Stimulated activated CD8-positive, alpha-beta memory T cell treated with anti-CD3 and anti-CD28 coated beads, Interleukin-7, amount 100 ng/mL, for 1 hour (primary cell): Measurements from ENCODE around the gene KLF15.

Source experiments
- DNase-seq, 2 donors: peaks; one replicate each; pipeline ENCODE4 v3.0.0-alpha.2; 2020; ENCODE audit warnings: low read depth in 2 of 2

The KLF15 gene

DNA sequence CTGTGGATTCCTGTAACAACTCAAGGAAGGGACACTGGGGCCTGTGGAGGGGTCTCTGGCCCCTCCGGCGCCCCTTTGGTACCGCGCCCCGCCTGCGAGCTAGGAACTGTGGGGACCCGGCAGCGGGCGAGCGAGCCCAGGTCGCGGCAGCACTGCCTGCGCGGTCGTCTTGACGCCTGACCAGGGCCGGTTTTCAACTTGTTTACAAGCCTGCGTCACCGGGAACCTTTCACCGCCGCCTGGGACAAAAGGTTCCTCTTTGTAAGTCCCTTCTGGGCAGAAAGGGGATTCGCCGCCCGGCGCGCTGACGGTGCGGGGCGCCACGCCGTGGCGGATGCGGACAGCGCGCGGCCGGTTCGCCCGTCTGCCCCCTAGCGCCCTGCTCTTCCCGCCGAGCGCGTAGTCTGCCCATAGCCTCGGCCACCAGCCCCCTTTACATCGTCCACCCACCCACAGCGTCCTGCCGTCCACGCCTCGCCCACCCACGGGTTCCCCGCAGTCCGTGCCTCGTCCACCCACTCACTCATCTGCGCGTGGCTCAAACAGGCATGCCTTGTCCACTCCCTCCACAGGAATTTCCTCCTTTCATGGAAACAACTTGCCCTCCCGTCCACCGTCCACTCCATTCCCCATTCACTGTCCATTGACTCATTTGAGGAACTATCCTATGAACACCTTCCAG, 32.0 kb upstream of the KLF15 start:
- no peak for DNase-seq

DNA sequence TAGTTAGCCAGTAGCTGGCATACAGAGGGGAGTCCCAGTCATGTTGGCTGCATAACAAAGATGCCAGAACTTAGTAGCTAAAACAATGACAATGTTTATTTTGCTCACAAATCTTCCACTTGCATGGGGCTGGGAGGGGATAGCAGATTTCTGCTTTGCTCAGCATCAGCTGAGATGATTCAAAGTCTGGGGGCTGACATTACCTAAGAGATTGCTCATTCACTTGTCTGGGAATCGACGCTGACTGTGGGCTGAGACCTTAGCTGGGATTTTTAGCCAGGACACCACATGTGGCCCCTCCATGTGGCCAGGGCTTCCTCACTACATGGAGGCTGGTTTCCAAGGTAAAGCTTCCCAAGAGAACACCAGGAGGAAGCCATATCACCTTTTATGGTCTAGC, 24.8 kb upstream of the KLF15 start:
- DNase-seq, result no peak

DNA sequence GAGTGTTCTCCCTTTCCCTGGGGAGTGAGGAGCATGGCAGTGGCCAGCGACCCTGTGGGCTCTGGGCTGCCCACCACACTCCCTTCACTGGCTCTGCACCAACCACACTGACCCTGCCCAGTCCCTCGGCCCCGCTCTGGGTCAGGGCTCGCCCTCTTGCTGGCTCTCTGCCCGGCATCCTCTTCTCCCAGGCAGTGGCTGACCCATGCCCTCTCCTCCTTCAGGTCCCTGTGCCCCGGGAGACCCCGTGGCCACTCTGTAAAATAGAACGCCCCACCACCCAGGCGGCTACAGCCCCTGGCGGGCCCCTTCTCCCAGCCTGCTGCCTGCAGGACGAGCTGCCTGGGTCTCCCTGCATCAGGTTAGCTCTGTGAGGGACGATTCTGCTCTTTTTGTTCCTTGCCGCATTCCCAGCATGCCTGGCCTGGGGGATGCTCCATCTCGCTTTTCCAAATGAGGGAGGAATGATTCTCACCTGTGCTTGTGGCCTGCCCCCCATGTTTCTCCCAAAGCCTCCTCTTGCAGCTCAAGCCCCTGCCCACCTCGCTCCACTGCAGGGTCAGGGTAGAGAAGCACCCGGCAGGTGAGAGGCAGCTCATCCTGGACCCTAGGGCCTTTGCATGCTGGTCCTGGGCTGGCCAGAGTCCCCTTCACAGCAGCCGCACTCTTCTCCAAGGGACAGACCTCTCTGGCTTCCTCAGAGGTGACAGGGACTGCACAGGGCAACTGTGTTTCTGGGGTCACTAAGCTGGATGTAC, 23.0 kb upstream of the KLF15 start:
- DNase-seq, result no peak

DNA sequence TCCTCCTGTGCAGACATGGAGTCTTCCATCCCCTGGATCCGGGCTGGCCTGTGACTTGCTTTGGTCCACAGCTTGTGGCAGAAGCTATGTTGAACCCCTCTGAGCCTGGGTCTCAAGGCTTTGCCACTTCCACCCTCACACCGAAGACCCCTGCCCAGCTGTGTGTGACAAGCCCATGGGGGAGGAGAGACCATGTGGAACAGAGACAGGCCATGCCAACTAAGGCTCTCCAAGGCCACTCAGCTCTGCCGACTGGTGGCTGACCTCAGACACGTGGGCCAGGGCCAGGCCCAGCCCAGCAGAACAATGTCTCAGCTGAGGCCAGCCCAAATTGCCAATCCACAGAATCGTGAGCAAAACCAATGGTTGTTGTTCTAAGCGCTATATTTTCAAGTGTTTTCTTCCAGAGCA, 21.1 kb upstream of the KLF15 start:
- DNase-seq, result no peak

DNA sequence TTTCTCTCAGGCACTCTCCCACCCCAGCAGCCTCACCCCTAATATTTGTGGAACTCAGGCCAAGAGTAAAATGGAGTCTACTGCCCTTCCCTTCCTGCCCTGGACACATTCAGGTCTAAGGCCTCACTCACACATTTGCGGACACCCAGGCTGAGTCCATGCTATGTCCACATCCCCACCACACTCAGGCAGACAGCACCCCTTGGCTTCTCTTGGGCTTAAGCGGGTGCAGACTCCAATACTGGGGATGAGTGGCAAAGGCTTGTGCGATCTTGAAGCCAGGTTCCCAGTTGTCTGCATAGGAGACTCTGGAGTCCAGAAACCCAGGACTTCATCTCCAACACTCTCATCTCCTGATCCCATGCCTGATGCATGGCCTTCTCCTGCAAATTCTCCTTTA, 20.0 kb upstream of the KLF15 start:
- DNase-seq, result no peak

DNA sequence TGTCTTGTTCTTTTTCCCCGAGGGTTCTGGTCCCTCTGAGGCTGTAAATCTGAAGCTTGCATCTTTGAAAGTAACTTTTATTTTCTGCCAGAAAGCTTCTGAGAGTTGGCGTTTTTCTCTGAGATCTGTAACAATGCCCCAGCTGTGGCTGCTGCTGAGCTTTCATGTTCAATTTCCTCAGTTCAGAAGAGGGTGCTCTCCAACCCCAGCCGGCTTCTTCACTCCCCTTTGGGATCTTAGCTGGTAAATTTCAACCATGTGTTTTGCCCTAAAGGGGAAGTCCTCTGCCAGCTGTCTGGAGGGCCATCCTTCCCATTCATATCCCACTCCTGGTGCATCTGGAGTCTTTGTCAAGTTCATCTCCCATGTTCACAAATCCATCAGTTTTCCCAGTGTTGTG, 19.2 kb upstream of the KLF15 start:
- DNase-seq, result no peak

DNA sequence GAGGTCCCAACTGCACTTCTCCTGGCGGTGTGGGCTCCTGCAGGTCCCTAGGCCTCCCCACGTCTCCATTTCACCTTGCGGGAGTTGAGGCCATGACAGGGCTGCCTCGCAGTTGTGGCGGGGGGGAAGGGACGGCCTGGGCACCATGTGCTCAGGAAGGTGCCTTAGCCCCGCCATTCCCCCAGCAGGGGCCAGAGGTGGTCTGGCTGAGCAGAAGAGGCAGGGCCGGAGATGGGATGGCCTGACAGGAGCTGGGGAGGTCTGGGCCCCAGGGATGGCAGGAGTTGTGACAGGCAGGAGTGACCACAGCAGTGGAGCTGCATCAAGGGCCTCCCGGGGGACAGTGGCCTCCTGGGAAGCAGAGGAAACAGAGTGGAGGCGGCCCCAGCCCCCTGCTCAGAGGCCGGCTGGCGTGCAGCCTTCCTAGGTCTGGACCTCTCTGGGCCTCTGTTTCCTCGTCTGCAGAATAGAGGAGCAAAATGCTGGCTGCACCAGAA, 18.7 kb upstream of the KLF15 start:
- DNase-seq, result no peak

DNA sequence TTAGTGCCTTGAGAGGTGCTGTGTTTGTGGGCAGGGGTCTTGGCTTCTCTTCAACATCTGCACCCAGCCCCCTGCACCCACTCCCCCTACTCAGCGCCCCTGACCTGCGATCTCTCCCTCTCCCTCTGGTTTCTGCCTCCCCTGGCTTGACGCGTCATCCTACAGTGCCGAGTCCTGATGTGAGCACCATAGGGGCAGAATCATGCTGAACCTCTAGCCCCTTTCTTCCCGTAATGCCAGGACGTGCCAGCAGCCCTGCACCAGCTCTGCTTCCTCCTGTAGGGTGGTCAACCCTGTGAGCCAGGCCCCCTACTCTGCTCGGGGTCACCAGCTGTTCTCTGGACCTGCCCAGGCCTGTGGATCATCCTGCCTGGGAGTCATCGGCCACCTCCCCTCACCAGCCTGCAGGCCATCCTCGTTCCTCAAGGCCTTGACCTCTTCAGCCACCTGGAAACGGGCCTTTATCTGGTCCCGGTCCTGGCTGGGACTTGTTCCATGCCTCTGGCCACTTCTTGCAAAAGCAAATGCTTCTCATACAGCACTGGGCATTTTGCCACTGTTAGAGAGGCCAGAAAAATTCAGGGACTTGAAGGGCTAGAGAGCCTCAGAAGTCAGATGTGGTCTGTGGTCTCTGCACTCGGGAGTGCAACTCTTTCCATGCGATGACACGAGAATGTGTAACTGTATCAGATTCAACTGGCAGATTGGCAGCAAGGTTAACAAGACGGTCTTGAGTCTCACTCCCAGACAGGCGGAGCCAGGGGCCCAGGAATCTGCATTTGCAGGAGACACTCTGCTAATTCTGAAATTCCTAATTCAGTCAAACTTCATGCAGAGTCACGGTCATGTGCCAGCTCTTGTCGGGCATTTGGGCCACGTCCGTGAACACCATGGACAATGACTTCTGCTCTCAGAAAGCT, 16.7 kb upstream of the KLF15 start:
- DNase-seq, result no peak

DNA sequence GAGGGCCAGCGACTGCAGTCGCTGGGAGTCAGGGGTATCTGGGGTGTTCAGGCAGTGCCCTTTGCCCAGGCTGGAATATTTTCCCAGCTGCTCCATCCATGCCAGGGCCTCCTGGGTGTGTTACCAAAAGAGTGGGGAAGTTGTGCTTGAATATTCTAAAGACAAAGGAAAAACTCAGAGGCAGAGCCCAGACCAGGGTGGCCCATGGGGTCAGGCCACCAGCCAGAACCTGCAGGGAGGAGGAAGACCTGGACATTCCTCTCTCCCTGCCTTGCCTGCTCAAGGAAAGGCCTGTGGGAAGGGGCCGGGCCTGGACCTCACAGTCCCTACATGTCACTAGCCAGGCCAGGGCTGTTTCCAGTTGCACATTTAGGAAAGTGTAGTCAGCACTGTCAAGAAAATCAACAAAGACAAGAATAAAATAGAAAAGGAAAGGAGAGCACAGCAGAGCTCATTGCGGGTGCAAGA, 16.0 kb upstream of the KLF15 start:
- DNase-seq, result no peak

DNA sequence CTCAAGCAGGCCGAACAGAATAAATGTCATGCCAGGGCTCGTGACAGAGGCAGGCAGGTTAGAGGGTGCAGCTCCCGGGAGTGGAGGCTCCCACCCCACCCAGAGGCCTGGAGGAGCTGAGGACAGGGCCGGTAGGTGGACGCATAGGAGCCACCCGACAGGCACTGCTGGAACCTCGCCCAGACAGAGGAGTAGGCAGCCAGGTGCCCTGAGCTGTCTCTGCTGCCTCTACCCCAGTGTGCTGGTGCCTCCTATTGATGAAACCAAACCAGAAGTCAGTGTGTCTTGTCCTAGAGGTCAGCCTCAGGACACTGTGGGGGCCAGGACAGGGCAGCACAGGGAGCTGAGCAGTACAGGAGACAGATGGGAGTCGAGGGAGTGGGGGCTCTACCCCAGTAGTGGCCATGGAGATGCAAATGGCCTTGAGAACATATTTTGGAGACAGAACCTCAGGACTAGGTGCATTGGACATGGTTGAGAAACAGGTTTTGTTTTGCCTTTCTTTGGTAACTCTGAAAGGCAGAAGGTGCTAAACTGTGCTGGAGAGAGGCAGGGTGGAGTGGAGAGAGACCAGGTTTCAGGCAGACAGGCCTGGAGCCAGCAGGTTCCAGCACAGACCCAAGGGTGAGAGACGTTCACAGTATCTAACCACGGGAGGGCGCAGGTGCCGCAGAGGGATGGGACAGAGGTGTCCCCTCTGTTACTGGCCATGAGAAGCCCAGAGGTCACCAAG, 15.4 kb upstream of the KLF15 start:
- DNase-seq, result no peak

DNA sequence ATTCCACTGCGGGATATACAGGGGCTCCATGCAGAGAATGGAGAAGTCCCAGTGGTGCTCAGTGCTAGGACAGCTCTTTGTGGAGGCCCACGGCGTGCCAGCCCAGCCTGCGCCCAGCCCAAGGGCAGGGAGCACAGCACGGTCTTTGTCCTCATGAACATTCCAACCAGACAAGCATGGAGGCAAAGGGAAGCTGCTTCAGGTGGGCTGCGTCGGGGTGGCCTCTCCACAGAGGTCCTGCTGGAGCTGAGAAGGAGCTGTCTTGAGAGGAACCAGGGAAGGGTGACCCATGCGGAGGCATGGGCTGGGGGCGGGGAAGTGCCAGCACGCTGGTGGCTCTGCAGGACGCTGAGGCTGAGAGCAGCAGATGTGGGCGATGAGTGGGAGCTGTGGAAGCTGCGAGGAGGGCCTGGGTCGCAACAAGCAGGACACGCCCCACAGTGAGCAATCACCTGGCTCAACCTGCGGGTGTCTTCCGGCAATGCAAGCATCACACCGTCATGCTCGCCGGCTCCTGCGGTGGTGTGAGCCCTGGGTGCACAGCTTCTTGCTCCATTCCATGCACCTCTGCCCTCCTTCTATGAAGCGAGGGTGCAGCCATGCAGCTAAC, 14.0 kb upstream of the KLF15 start:
- no peak for DNase-seq

DNA sequence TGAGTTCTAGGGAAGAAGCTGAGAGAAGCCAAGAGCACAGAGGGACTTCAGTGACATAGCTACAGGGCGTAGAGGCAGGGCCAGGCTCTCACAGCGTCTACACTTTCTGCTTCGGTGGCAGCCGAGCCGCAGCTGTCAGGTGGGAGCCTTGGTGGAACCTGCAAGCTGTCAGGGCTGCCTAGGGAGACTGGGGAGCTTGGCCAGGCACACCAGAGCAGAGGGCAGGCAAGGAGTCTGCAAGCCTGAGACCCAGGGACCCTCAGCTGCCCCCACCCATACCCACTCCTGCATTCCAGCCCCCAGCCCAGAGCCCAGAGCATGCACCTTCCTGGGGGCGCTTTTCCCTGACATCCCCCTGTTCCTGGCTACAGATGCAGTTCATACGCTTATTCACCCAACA, 13.4 kb upstream of the KLF15 start:
- no peak for DNase-seq

DNA sequence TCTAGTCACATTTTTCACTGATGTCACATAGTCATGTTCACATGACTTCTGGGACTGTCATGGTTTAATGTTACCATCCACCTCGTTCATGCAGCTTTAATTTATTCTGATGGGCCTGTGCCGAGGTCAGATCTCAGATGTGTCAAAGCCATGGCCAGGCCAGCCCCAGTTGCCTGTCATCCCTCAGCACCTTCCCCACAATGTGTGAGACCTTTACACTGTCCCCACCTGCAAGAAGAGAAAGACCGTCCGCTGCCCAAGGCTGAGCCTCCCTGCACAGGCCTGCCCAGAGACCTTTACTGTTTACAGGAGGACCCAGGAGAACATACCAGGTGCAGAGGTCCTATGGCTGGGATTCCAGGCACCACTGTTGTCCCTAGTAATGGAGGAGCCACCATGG, 12.8 kb upstream of the KLF15 start:
- DNase-seq, result no peak

DNA sequence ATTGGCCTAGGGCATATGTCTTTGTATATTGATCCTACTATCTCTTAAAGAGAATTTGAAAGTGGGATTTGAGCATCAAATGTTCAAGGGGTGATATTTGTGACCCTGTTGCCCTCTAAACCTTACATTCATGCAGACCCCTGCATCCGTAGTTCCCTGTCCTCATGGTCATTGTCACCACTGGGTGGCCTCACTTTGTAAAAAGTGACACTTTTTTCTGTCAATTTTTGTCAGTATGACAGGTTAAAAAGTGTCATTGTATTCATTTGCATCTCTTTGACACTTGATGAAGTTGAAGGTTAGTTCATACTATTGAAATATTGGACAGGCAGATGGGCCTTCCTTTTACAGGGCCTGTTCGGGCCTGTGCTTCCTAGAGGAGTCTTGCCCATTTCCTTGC, 12.3 kb upstream of the KLF15 start:
- DNase-seq, result no peak

DNA sequence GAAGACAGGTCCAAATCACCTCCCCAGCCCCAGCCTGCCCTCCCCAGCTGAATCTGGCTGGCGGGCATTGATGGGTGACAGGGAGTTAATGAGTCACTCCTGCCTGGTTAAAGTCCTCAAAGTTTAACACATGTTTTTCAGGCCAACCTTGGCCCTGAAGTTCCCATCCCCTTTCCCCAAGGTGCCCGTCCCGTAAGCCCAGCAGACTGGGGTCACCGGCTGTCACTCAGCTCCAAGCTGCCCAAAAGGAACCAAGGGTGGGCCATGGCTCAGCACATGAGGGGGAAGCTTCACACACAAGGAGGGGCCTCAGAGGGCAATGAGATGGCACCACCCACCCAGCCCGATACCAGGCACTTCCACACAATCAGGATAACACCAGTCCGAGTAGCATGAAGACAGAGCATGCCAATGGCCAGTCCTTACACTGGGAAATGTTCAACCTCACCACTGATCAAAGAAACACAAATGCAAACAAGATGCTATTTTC, 10.2 kb upstream of the KLF15 start:
- no peak for DNase-seq

DNA sequence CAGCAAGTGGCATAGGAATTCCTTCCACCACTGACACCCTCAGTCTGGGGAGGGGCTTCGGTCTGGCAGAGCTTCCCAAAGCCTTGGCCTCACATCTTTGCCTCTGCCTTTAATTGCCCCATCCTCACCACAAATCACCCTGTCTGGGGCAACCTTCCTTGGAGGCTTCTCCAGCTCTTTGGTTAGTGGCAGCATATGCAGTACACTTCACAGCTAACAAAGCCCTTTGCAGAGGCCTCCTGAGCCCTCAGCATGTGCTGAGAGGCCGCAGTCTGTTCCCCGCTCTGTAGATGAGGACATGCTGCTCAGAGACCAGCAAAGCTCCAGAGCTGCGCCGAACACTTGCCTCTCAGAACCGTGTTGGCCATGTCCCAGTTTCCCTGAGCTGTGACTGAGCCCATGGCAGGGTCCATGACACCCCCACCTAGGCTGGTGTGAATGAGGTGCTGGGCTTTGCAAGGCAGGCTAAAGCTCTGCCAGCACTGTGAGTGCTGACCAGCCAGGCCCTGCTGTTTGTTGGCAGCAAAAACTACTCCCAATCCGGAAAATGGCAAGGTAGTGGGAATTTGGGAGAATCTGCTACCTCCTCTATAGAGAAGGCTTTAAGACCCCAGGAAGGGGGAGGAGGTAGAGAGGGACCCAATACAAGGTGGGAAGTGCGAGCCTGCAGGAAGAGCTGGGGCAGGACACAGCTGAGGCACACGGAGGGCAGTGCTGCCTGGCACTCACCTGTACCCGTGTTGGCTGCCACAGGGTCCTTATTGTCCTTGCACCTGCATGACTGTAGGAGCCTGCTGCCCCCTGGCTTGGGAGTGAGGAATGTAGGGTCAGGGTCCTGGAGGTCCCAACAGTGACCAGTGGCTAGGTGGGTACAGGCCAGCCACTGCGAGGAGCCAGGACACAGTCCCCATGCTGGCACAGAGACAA, 8.4 kb upstream of the KLF15 start:
- DNase-seq, result no peak

DNA sequence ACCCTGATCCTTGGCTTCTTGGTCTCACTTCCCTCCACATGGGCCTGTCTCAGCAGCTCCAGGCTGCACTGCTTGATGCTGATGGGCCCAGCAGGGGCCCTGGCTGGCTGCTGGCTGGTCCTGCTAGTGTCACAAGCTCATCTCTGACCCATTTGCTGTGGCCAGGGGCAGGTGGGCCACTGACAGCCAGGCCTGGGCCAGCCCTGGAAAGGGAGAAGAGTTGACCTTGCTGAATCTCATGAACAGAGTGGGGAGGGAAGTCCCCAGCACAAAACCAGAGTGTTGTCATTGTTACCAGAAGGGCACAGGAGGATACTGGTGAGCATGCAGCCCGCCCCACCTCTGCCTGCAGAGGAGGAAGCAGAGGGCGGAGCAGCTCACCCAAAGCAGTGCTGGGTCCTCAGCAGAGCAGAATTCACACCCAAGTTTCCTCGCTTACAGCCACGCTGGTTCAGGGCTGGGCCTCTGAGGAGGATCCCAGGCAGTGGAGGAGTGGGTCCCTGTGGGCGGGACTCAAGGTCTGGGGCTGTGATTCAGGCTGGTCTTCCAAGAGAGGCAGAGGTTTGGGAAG, 7.6 kb upstream of the KLF15 start:
- no peak for DNase-seq

DNA sequence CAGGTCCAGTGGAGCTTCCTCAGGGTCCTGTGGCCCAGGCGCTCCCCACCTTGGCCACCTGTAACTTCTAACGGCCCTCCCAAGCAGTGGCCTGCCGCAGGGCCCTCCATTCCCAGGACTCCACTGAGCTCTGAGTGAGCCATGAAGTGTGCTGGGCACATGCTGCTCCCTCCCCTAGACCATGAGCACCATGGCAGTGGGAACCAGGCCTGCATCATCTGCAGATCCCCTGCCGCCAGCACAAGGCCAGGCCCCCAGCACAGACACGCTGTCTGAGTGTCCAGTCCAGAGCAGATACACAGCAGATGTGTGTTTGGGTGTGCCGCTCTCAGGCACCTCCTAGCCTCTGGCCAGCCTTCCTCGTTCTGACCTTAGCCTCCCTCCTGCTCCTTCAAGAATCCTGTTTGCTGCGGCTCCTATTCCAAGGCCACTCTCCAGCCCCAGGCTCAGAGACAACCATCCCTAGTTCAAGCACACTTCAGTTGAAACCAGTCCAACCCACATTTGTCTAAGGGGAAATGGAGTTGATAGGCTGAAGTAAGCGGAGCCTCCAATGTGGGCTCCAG, 7.0 kb upstream of the KLF15 start:
- DNase-seq, result no peak

DNA sequence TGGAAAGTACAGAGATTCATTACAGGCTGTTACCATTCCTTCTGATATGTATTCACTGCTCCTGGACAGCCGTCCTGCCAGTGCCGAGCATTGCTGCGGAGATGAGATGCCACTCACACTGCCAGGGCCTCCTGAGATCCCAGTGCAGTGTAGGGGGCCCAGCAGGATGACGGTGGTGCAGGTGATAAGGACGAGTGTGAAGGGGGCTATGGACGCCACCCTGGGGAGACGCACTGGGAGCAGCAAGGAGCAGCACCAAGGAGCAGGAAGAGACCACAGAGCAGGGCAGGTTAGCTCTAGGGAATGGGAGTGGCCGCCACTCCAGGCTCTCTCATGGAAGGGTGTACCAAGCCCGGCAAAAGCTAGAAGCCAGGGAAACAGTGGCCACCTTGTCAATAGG, 4.0 kb upstream of the KLF15 start:
- DNase-seq, result no peak
